Cardiac fibroblast (primary cell): ENCODE results near the gene MSMO1.
A peak's percentile ranks its signal among the peaks of the same experiment; 100 is the strongest.
"Not testable (repeated sequence)": the region's sequence is repeated elsewhere in the genome, so short reads cannot be mapped to it uniquely, and the experiment has no call there.

Experiments
- DNase-seq, 2 donors: peaks; one replicate each; pipeline versions ENCODE4 v3.0.0 to v3.0.0-alpha.2; 2010; ENCODE audit warnings: low read depth in 2 of 2
- H3K4me3 ChIP-seq, 2 donors: replicated peaks in 1 of 2; 1 replicate in 1 of 2; 2 replicates in 1 of 2; pipeline ENCODE4 v1.5.1; 2011; ENCODE audit warnings: low read depth in 2 of 2, low read length in 2 of 2, mild to moderate bottlenecking in 2 of 2, moderate library complexity in 1 of 2
- CTCF ChIP-seq: IDR thresholded peaks from one replicate; pipeline ENCODE4 v1.5.1; 2011; ENCODE audit warnings: low read depth, mild to moderate bottlenecking, low read length, inconsistent platforms

Gene MSMO1

DNA sequence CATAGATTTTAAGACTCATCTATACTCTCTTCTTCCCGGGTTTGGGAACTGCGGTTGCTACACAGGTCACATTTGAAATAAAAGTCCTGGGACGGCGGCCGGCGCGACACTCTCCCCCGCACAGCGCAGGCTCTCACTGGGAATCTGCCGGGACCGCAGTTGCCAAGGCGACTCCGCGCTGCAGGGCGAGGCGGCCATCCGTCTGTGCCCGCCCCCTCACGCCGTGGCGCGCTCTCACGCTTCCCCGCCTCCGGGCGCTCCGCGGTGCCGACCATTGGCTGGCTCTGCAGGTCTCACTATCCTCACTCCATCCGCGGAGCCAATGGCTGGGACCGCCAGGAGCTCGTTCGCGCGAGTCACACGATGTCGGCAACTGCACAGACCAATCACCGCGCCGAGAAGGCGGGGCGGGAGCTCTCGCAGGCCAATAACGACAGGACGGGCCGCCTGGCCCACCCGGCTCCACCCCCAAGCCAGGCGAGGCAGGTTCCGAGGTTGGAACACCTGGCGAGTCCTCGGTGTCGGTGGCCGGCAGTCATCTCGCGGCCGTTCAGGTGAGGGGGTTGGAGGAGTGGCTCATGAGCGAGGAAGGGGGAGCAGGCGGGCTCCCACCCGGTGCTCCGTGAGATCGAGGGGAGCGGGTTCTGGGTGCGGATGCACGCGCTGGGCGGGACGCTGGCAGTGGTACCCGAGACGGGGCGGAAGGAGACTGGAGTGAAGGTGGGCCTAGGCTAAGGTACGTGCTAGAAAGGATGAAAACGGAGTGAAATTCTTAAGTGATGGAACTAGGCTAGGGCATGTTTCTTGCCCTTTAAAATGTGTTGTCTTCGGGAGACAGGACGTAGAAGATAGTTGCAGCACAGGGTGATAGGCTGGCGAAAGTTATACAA lies at the start of gene MSMO1:
Gene MSMO1, plus strand, starts transcription at position 459 of the 890 bp plus-strand sequence. CDS start 5,702 bp downstream, outside the sequence.
- no peak for TF ChIP-seq CTCF
- DNase-seq: peak; percentile 99

GRCh38 chr4:165279531-165279930 lies 47.9 kb upstream of the MSMO1 start:
- not testable (repeated sequence) for H3K4me3 ChIP-seq, DNase-seq

More for the DNA sequence above, at the start of gene MSMO1:
- H3K4me3 ChIP-seq: peak within 1 kb of the TSS; percentile 89 to 93

- H3K4me3 ChIP-seq, DNase-seq: not testable (repeated sequence)
Measured at GRCh38 chr4:165284697-165285096, 42.8 kb upstream of the MSMO1 start.

DNA sequence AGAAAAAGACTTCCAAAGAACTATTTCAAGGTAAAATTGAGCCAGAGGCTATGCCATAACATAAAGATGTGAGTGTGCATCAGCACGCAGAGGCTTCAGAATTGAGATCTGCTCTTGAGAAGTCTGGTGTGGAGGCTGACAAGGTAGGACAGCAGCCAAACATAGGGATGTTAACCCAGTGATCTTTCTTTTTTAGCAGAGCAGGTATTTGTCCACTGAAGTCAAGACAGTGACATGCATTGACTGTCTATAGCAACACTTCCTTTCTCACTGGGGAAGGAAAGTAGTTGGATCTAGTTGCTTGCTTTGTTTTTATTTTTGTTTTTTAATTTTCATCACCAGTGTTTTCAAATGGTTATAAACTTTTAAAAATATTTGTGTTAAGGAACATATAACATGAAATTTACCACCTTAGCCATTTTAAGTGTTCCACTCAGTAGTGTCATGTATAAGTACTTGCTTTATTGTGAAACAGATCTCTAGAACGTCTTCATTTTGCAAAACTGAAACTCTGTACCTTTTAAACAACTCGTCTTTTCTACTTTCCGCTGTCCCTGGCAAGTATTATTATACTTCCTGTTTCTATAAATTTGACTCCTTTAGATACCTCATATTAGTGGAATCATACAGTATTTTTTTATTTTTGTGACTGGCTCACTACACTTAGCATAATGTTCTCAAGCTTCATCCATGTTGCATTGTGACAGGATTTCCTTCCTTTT lies 40.7 kb upstream of the MSMO1 start:
- not testable (repeated sequence) for H3K4me3 ChIP-seq, DNase-seq

DNA sequence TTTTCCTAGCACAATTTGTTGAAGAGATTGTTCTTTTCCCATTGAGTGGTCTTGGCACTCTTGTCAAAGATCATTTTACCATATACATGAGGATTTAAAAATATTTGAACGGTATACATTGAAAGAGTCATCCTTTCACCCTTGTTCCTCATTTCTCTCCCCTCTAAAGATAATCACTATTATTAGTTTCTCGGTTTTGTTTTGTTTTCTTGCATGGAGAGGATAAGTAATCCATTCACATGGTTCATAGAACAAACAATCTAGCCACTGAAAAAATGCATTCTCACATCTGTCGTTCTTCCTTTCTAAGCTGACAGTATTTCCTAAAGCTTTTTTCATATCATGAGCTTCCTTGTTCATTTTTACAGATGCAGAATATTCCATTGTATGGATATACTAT lies 39.2 kb upstream of the MSMO1 start:
- TF ChIP-seq CTCF: no peak
- DNase-seq: no peak
- H3K4me3 ChIP-seq: no peak overlapping the region

DNA sequence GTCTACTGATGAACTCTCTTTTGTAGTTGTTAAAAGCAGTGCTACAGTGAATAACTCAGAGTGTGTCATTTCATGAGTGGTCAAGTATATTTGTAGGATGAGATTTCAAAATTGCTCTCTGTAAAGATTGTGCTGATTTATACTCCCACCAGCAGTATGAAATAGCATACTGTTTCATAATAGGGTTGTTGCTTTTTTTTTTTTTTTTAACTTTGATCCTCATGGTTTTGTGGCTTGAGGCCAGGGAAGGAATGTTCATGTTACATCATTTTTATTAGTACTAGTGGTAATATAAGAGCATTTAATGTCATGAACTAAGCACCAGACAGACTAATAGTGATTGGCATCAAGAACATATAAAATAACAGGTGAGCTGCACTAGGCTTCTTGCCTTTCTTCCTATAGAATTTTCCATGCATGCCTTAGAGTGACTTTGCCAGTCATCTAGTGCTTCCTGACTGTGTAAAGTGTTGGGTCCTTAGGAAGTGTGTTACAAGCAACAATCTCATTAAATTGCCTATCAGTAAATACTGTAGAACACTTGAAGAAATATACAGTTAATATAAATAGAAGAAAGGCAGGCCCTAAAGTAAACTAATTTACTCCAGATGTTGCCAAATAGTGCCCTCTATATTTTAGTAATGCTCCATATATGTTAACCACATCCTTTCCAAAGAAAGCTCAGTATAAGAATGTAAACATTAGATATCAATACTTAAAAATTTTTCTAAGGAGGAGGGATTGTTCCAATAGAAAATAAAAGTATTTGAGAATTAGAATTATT lies 38.6 kb upstream of the MSMO1 start:
- TF ChIP-seq CTCF: no peak
- no peak overlapping the region for H3K4me3 ChIP-seq
- DNase-seq: peak; percentile 83 to 85

DNA sequence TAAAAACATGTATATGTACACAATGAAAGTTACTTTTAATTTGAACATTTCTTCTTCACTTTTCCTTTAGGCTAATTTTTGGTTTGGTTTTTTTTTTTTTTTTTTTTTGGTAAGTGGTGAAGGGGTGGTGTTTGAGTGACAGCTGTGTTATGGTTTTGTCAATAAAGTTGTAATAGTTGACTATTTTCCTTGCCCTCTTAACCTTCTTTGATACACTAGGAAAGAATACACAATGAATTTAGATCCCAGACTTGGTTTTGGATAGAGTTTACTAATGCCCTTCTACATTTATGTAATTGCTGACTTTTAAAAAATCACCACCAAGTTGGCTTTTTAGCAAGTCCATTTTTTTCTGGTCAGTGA lies 38.1 kb upstream of the MSMO1 start:
- no peak for TF ChIP-seq CTCF
- no peak for DNase-seq
- no peak overlapping the region for H3K4me3 ChIP-seq

- H3K4me3 ChIP-seq: no peak overlapping the region
- peak in 1 of 2 donors; percentile 48 for DNase-seq
- no peak for TF ChIP-seq CTCF
Measured at GRCh38 chr4:165293061-165293460, 34.4 kb upstream of the MSMO1 start.
